ENCODE measurements around the gene LIMS2. TPM values are rescaled to one million over a fixed set of nuclear protein-coding genes. Genes with fewer than 3 reads are reported as not detected.

Gene LIMS2
- polyA plus RNA-seq, 2 of the 4 experiments (the other 2 are of a cell fraction): 1.2 to 6.1 TPM

GRCh38 chr2:127641133-127641532 lies 34.2 kb downstream of the LIMS2 start:
- no peak overlapping the region for H3K27ac ChIP-seq
- no peaks in the 10 kb centered on the region for H3K9me3 ChIP-seq
- no peak overlapping the region for H3K4me2 ChIP-seq
- DNase-seq (ENCODE audit: low read depth in 1 of 2, low spot score in 1 of 2): no peak
- peaks cover 15% of the 10 kb centered on the region for H3K4me1 ChIP-seq
- ChIA-PET POLR2A (no interaction called here), CTCF (interaction anchor here (1.1 to 6.4 kb wide), 5 partner anchors 9 to 50 kb away, joined by 4 to 44 read pairs (median 5); no protein-coding TSS in a partner anchor)
- no peak overlapping the region for H3K4me3 ChIP-seq
- no peak for ATAC-seq
- no peak for FAIRE-seq
- 80% methylated on average over 1 of the region's 6 CpGs for WGBS (ENCODE audit: missing lambda C conversion rate)
- TF ChIP-seq HDAC2 (IDR thresholded peaks at IDR 0.05) (no peak), POLR2A (IDR thresholded peaks at IDR 0.05; ENCODE audit: low read length) (no peak), RNF2 (IDR thresholded peaks at IDR 0.05; ENCODE audit: borderline replicate concordance, low read depth) (no peak), CBX2 (IDR thresholded peaks at IDR 0.05; ENCODE audit: borderline replicate concordance, low read depth) (no peak), ZFP36 (IDR thresholded peaks at IDR 0.05; ENCODE audit: borderline replicate concordance, partially characterized antibody) (no peak), FOSL2 (IDR thresholded peaks at IDR 0.05) (no peak), FOSL2 (CRISPR knock-in tag; IDR thresholded peaks at IDR 0.05) (no peak), TP53 (CRISPR knock-in tag; IDR thresholded peaks at IDR 0.05) (no peak), ATOH8 (CRISPR knock-in tag; IDR thresholded peaks at IDR 0.05; ENCODE audit: low read depth) (no peak), ESRRA (IDR thresholded peaks at IDR 0.05; ENCODE audit: borderline replicate concordance, low read length) (no peak), CHD4 (IDR thresholded peaks at IDR 0.05; ENCODE audit: borderline replicate concordance) (no peak), TFCP2L1 (CRISPR knock-in tag; IDR thresholded peaks at IDR 0.05) (no peak), HMGXB4 (CRISPR knock-in tag; IDR thresholded peaks at IDR 0.05; ENCODE audit: borderline replicate concordance) (no peak), POLR2AphosphoS2 (conservative IDR thresholded peaks at IDR 0.05; ENCODE audit: low read length) (no peak), EP300 (IDR thresholded peaks at IDR 0.05) (no peak), BCL3 (IDR thresholded peaks at IDR 0.05) (no peak), HES2 (IDR thresholded peaks at IDR 0.05) (no peak), FOXS1 (CRISPR knock-in tag; IDR thresholded peaks at IDR 0.05) (no peak), RFX5 (IDR thresholded peaks at IDR 0.05) (no peak), HEYL (CRISPR knock-in tag; IDR thresholded peaks at IDR 0.05) (no peak)

GRCh38 chr2:127640082-127641072 lies 35.0 kb downstream of the LIMS2 start:
- CTCF ChIA-PET: interaction anchor here (1.4 to 6.4 kb wide), 4 partner anchors 10 to 49 kb away, joined by 4 to 44 read pairs (median 9); no protein-coding TSS in a partner anchor
- Histone ChIP-seq H3K4me3 (no peak overlapping the region), H3K4me1 (peaks cover 15% of the 10 kb centered on the region), H3K4me2 (no peak overlapping the region), H3K9me3 (no peaks in the 10 kb centered on the region), H3K27ac (no peak overlapping the region)
- TF ChIP-seq RAD21 (conservative IDR thresholded peaks at IDR 0.05 in 1 of 2, IDR thresholded peaks at IDR 0.05 in 1 of 2) (peak in 1 of 2 experiments; percentile 40; a peak in 2 of 5 replicates), HMGXB4 (CRISPR knock-in tag; IDR thresholded peaks at IDR 0.05; ENCODE audit: borderline replicate concordance) (no peak), CTCF (IDR thresholded peaks at IDR 0.05) (peak; percentile 16; the same call in 1 of the 3 replicates), TFCP2L1 (CRISPR knock-in tag; IDR thresholded peaks at IDR 0.05) (no peak), MYC (IDR thresholded peaks at IDR 0.05; ENCODE audit: borderline replicate concordance, low read length) (no peak)
- POLR2A ChIA-PET: no interaction called here
- WGBS (ENCODE audit: missing lambda C conversion rate): 84% methylated on average over 18 of the region's 25 CpGs
- no peak for DNase-seq (ENCODE audit: low read depth in 1 of 2, low spot score in 1 of 2)
- no peak for FAIRE-seq
- peak in 1 of 2 experiments; percentile 30; a peak in 3 of 6 replicates for ATAC-seq
